SIG-M5 treated with dmso at 0.1 percent for 504 hours (cell line): ENCODE data around the gene PRSS21.

ENCODE experiments used
- DNase-seq: peaks from one replicate; lab custom pipeline; 2025; ENCODE audit not compliant: unreplicated experiment; lab: John Stamatoyannopoulos, UW

PRSS21 gene

DNA sequence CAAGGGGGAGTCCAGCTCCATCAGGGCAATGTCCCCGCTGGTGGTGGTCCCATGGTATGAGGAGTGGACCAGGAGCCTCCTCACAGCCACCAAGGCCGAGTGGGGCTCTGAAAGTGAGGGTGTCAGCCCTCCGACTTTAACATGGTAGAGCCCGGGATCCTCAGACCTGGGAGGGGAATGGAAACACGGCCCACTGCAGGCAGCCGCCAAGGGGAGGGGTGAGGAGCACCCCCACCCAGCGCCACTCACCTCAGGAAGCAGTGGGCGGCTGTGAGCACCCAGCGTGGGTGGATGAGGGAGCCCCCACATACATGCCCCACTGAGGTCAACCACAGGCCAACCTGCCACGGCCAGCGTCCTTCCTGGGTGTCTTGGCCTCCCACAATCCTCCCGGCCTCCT, 23.9 kb downstream of the PRSS21 start:
- no peak for DNase-seq

DNA sequence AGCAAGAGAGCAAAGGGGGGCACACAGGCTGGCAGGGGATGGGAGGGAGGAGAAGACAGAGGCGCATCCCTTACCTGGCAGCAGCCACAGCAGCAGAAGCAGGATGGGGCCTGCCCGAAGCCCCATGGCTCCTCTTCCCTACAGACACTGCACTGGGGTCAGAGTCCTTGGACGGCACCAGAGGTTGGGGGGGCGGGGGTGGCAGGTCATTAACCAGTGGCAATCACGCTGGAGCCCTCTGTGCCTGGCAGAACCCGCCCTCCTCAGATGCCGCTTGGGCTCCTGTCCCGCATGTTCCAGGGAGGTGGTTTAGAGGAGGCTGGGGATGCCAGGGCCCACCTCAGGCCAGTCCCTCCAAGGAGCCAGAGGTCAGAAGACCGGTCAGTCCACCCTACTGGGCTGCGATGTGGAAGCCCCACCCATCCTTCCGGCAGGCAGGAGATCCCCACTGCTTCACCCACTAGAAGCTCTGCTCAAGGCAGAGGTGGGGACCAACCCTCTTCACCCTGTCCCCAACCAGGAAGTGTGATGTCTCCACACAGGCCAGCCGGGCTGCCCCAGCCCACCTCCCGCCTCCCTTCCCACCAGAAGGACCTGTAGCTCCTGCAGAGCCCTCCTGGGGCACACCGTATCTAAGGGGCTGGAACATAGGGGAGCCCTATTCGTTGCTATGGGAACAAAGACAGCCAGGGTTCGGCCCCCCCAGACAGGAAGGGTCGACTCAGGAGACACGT, 24.7 kb downstream of the PRSS21 start:
- no peak for DNase-seq

DNA sequence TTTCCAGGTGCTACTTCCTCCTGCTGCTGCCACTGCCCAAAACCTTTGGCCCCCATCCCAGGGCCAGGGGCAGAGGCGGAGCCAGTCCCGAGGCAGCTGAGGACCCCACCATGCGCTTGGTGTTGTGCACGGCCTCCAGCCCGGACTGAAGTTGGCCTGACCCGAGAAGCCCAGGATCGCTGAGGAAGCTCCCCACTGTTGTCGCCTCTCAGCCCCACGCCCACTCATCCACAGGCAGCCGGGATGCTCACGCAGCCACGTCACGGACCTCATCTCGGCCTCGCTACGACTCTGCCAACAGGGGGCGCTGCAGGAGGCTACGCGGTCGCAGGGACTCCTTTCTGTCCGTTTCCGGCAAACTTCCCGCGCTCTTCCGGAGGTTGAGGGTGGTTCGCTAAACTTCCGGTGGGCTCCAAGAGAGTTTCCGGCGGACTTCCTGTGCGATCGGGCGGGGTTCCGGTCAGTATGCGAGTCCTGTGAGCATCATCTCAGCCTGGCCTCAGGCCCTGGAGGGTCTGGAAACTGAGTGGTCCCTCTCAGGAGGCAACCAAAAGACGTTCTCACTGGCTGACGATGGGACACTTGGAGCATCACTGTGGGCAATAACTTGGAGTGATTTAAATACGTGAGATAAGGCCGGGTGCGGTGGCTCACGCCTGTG, 25.4 kb downstream of the PRSS21 start:
- DNase-seq = no peak

DNA sequence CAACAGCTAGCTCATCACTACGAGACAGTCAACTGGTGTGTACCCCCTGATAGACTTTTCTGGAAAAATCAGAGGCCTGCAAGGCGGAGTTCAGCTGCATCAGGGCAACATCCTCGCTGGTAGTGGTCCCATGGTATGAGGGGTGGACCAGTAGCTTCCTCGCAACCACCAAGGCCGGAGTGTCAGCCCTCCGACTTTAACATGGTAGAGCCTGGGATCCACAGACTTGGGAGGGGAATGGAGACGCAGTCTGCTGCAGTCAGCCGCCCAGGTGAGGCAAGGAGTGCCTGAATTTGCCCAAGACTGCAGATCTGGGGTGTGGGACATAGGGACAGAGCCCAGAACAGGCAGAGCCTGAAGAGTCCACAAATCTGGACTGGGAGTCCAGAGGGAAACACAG, 26.5 kb downstream of the PRSS21 start:
- DNase-seq = no peak

DNA sequence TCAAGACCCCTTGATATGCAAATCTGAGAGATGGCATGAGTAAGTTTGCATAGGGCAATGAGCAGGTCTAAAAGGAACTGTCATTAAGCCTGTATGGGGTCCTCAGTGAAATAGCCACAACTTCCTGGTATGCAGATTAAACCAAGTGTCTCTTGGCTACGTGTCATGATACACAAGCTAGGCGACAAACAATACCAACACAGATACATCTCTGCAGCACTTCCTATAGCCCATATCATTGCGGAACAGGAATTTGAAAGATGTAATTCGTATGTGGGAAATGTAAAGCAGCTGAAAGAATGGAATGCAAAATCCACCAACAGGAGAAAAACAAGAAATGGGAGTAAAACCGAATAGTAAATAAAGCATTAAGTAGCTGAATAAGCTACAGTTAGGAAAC, 28.1 kb downstream of the PRSS21 start:
- no peak for DNase-seq

DNA sequence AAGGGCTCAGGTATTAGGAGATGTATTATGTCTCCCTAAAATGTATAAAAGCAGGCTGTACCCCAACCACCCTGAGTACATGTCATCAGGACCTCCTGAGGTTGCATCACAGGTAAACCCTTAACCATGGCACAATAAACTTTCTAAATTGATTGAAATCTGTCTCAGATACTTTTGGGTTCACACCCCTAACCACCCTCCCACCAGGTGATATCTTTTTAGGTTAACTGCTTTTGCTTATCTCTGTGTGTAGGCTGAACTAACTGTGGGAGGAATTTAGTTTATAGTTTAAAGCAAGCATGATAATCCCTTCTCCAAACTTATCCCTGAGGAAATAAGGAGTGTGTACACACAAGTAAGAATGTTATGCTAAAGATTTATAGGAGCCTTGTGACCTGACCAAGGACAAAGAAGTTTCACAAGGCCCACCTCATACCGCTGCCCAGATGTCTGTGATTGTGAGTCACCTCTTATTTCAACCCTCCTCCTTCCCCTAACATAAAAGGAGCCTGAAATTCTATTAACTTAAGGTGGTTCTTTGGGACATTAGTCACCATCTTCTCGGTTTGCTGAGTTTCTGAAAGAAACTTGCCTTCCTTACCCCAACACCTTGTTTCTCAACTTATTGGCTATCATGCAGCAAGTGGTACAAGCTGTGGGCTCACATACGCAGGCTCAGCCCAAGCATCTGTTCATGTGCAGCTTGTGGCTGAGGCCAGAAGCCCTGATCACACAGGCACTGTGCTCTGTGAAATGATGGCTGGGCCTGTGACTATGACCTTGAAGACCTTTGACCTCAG, 29.7 kb downstream of the PRSS21 start:
- DNase-seq = no peak

DNA sequence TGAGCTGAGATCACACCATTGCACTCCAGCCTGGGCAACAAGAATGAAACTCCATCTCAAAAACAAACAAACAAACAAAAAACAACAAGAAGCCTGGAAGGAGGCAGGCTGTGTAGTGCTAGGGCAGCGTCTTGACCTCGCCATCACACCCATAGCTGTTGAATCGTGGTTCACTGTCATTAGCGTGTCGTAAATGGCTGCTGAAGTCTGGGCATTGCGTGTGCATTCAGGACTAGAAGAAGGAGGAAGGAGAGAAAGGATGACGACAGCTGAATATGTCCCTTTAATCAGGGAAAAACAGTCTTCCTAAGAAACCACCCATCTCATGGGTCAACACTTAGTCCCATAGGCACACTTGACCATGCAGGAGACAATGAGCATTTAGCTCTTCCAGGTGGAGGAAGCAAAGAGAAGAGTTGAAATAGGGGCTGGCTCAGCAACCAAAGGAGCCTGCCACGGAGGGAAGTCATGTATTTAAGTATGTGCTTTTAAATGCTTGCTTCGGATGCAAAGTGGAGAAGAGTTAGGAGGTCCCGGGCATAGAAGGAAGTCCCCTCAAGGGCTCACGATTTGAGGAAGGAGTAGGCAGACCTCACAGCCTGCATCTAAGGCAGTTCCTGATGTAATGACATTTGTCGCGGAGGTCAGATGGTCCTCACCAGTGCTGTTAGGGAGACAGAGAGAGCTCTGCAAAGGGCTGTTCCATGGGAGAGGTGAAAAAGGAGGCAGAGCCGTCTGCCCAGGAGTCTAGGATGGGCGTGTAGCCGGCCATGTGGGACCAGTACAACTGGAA, 32.1 kb downstream of the PRSS21 start:
- DNase-seq = no peak

DNA sequence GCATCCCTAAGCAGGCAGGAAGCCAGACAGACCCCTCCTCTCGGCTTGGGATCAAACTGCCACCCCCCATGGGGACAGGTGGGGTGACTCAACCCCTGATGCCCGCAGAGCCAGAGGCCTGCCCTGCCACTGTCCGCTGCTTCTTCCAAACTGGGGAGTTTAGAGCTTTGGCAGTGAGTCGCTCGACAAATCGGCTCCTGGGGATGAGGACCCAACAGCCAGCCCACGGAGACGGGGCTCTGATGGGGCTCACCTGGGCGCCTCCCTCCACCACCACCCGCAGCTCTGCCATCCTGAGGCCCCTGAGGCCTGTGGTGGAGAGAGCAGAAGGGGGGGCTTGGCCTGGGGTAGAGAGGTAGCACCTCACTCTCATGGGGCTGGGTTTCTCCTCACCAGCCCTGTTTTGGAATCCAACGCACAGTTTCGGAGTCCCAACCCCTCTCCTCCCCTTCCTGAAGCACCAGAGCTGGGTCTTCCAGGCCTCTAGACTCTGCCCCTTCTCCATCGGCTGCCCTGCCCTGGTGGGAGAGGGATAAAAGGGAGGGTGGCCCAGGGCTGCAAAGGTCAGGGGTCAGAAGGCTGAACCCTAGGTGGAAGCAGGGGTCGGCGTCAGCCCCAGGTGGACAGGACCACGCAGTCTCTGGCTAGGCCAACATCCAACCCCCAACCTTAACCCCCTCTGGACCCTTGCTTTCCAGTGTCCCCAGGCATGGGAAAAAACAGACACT, 35.1 kb downstream of the PRSS21 start:
- no peak for DNase-seq

DNA sequence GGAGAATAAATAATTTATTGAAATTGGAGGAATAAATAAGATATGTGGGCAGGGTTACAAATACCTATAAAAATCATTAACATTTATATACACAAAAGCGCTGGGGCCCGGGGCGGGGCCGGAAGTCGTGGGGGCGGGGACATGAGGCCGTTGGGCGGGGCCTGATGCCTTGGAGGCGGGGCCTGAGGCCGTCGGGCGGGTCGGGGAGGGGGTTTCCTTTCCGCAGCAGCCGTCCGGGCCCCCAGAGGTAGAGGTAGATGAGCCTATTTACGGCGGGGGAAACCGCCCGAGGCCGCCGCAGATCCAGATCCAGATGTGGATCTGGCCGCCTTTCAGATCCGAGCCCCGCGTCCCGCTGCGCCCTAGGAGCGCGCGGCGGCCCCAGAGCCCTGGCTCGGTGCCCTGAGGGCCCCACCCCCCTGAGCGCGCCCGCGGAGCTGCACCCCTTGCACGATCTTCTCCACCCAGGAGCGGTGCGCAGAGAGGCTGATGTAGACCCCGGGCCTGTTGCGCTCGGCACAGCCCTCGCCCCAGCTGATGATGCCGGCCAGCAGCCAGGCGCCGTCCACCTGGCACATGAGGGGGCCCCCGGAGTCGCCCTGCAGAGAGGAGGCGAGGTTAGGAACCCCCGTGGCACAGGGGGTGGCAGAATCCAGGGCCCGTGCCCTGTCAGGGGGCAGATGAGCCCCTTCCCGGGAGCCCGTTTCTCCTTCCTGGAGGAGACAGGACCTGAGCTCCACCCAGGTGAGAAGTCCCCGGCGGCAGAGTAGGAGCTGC, 35.9 kb downstream of the PRSS21 start:
- no peak for DNase-seq

DNA sequence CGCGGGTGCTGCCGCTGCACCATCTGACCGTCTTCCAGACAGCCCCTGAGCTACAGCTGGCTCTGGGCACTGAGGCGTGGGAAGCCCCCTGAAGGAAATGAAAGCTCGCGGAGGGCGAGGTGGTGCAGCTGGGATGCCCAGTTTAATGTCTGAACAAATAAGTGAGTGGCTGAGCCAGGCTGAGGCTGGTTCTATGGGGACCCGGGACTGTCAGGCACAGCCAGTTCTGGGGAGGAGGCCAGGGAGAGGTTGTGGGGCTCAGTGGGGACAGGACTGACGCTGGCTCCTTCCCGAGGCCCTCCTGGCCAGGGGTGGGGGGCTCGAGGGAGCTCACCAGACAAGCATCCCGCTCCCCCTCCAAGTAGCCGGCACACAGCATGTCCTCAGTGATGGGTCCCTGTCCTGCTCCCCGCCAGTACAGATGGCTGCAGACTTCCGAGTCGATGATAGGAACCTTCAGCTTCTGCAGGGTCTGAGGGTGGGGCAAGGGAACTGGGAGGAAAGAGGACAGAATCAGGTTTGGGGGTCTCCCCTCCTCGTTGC, 36.6 kb downstream of the PRSS21 start:
- no peak for DNase-seq

DNA sequence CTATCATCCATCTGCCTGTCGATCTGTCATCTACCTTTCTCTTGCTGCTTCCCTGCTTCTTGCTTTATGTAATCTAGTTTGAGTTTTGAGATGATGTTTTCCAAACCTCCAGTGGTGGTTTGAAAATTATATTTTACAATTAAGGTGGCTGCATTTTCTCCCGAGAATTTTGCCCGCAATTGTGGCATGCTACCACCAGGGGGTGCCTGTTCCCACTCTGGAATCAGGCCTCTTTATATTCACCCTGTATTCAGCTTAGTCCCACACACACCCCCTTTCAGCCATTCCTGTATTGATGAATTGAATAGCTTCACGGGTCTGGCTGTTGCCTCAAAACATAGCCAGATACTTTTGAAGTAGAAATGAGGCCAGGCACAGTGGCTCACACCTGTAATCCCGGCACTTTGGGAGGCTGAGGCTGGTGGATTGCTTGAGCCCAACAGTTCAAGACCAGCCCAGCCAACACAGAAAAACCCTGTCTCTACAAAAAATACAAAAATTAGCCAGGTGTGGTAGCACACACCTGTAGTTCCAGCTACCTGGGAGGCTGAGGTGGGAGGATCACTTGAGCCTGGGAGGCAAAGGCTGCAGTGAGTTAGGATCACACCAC, 37.8 kb downstream of the PRSS21 start:
- DNase-seq = no peak

DNA sequence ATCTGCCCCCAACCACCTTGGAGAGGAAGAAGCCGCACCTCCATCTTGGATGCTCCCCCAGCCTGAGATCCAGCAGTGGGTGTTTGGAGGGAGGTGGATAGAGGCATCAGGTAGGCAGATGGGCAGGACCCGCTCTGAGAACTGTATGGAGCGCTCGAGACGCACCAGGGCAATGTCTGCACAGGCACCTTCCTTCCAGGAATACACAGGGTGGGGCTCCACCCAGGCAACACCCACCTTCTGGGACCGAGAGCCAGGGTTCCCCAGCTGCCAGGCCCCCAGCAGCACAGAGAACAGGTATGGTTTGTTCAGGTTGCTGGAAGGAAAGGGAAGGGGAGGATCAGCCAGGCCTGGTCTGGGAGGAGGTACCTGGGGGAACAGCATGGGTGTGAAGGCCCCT, 38.5 kb downstream of the PRSS21 start:
- DNase-seq = no peak

DNA sequence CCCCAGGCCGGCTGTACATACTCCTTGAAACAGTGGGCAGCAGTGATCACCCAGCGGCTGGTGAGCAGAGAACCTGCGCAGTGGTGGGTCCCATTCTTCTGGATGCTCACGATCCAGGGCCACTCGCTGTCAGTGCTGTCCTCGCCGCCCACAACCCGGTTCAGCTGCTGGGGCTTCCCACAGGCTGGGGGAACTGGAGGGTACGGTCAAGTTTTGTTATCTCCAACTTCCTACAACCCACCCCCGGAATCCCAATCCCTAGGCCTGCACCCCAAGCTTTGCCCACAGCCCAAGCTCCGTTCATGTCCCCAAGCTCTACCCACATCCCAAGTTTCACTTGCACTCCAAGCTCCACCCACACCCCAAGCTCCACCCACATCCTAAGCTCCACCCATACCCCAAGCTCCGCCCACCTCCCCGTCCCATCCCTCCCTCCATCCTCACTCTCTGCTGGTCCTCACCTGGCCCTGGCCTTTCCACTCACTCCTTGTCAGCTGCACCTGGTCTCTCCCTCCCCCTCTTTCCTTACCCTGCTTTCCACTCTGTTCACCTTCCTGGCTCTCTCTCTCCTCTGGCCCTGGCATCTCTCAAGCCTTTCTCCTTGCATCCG, 39.1 kb downstream of the PRSS21 start:
- DNase-seq = no peak

DNA sequence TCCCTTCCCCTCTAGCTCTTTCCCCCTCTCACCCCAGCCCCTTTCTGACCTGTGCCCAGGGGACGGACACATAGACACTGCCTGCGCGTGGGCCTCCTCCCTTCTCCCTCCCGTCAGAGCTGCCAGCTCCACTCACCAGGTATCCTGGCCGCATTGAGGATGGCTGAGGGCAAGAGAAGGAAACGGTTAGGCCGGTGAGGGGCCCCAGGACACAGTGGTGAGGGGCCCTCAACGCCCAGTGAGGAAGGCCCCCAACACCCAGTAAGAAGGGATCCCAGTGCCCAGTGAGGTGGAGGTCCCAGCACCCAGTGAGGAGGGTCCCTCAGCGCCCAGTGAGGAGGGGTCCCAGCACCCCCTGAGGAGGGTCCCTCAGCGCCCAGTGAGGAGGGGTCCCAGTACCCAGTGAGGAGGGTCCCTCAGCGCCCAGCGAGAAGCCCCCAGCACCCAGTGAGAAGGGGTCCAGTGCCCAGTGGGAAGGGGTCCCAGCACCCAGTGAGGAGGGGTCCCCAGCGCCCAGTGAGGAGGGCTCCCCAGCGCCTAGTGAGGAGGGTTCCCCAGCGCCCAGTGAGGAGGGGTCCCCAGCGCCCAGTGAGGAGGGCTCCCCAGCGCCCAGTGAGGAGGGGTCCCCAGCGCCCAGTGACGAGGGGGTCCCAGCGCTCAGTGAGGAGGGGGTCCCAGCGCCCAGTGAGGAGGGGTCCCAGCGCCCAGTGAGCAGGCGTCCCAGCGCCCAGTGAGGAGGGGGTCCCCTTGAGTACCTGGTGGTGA, 39.8 kb downstream of the PRSS21 start:
- no peak for DNase-seq

DNA sequence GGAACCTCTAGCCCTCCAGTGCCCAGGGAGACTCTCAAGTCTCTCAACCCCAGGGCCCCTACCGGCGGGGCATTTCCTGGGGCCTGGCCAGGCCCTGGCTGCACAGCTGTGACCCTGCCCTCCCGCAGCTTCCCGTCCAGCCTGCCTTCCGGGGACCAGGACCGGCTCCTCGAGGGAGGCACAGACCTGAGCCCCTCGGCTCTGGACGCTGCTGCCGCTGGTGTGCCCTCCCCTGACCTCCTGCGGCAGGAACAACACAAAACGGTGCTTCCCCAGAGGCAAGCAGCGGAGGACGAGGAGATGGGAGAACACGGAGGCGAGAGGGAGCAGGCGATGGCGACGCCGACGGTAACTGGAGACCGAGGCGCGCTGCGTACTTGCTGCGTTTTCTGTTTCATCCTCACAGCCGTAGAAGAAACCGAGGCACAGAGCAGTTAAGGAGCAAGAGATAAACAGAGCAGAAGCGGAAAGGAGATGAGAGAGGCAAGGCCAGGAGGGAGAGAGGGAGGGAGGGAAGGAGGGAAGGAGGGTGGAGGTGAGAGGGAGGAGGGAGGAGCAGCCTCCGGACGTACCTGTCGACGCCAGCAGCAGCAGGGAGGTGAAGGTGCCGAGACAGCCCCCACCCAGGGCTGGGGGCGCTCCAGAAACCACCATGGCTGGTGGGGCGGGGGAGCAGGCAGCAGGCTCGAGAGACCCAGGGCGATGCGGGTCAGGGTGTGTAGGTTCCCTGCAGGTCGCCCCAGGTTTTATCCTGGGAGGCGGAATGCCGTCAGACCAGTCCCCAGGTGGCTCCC, 40.6 kb downstream of the PRSS21 start, which contains the start of gene PRSS22:
TSS of gene PRSS22 (minus strand) at position 720 of the 794 bp plus-strand sequence. CDS start at position 654, 66 bp downstream.
- DNase-seq = no peak

DNA sequence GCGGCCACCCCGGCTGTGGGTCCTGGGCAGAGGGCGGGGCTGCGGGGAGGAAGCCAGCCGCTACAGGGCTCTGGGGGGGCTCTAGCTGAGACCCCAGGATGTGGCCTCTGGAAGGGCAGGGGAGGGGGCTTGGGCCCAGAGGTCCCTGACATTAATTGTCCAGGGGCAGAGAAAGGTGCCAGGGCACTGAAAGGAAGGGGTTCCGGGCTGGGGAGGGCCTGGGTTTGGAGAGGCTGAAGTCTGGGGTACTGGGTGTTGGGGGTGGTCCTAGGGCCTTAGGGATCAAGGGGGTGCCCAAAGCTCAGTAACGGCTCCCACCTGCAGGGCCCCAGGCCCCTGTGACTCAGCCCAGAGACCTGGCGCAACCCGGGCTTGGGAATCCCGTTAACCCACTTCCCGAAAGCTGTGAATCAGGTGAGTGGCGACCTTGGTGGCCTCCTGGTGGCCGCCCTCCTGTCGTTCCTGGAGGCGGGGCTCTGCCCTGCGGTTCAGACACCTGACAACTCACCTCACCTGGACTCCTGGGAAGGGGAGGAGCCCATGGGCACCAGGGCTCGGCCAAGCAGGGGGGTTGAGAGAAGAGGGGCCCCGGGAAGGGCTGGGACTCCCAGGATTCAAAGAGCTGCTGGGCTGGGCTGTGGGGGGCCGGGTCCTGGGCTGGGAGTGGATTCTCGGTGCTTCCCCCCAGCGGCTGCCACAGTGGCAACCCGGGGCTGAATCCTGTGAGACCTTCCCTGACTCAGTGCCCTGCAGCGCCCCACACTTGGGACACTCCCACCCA, 41.4 kb downstream of the PRSS21 start:
- DNase-seq = peak; percentile 17
